Lung microvascular endothelial cell (primary cell): ENCODE measurements around the gene BORCS6. TPM values are rescaled to one million over a fixed set of nuclear protein-coding genes. Genes with fewer than 3 reads are reported as not detected.

Experiments
- DNase-seq, 2 donors: peaks; one replicate each; pipeline versions ENCODE4 v3.0.0 to v3.0.0-alpha.2; 2010; ENCODE audit warnings: low read depth in 2 of 2
- total RNA-seq: library from RNA; depleted of rRNA; stranded (reverse); fragments of >200 nt; gene quantifications from 2 replicates; pipeline ENCODE4 v1.2.1, GENCODE V29; 2014

BORCS6 gene
- total RNA-seq, 1 donor from 2014 or later = 8.9 TPM

DNA sequence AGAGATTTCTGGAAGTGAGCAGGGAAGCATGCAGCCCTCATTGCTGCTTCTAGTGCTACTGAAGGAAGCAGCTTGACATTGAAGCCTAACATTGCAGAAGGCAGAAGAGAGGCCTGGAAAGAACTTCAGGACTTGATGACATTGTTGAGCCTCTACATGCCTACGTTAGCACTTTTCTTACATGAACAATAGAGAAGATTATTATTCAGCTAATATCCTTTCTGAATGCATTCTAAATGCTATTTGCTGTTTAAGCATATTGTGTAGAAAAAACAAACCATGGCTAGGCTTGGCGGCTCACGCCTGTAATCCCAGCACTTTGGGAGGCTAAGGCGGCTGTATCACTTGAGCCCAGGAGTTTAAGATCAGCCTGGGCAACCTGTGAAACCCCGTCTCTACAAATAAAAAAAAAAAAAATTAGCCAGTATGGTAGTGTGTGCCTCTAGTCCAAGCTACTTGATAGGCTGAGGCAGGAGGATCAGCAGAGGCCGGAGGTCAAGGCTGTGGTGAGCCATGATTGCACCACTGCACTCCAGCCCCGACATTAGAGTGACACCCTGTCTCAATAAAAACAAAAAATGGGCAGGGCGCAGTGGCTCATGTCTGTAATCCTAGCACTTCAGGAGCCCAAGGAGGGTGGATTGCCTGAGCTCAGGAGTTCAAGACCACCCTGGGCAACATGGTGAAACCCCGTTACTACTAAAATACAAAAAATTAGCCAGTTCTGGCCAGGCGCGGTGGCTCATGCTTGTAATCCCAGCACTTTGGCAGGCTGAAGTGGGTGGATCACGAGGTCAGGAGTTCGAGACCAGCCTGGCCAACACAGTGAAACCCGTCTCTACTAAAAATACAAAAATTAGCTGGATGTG, 22.6 kb upstream of the BORCS6 start:
- no peak for DNase-seq

GRCh38 chr17:8210761-8211458, 20.9 kb upstream of the BORCS6 start:
- peak in 1 of 2 donors; percentile 18 for DNase-seq

- DNase-seq = peak; percentile 97 to 98
Measured at GRCh38 chr17:8209907-8210760, 20.2 kb upstream of the BORCS6 start, which contains the start of gene AURKB. Gene AURKB (minus strand): TSS chr17:8210575. CDS start chr17:8210224, 351 bp downstream.

DNA sequence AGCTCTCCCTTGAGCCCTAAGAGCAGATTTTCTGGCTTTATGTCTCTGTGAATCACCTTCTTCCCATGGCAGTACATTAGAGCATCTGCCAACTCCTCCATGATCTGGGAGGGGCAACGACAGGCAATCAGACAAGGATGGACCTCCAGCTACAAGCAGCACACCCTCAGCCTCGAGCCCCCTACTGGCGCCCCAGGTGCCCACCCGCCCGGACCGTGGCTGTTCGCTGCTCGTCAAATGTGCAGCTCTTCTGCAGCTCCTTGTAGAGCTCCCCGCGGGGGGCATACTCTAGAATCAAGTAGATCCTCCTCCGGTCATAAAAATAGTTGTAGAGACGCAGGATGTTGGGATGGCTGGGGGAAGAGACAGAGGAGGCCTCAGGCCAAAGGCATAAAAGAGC, 16.6 kb upstream of the BORCS6 start:
- no peak for DNase-seq

DNA sequence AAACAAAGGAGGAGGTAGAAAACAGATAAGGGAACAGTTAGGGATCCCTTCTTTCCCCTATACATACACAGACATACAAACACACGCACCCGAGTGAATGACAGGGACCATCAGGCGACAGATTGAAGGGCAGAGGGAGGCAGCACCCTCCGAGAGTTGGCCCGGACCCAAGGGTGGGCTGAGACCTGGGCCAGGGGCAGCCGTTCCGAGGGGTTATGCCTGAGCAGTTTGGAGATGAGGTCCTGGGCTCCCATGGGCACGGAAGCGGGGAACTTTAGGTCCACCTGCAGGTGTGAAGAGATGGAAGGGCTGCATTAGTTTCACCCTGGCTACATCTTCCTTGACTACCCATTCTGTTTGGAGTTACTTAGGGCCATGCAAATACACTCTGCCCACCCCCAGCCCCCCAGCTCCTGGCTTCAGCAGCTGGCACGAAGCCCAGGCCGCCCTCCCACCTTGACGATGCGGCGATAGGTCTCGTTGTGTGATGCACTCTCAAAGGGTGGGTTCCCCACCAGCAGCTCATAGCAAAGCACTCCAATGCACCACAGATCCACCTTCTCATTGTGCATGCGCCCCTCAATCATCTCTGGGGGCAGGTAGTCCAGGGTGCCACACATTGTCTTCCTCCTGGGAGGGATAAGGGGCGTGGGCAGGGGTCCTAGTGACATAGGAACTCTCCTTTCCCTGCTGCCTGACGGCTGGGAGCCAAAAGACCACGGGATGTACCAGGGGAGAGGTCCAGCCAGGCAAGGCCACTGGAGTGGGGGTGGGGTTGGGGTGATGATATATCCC, 15.0 kb upstream of the BORCS6 start:
- no peak for DNase-seq

DNA sequence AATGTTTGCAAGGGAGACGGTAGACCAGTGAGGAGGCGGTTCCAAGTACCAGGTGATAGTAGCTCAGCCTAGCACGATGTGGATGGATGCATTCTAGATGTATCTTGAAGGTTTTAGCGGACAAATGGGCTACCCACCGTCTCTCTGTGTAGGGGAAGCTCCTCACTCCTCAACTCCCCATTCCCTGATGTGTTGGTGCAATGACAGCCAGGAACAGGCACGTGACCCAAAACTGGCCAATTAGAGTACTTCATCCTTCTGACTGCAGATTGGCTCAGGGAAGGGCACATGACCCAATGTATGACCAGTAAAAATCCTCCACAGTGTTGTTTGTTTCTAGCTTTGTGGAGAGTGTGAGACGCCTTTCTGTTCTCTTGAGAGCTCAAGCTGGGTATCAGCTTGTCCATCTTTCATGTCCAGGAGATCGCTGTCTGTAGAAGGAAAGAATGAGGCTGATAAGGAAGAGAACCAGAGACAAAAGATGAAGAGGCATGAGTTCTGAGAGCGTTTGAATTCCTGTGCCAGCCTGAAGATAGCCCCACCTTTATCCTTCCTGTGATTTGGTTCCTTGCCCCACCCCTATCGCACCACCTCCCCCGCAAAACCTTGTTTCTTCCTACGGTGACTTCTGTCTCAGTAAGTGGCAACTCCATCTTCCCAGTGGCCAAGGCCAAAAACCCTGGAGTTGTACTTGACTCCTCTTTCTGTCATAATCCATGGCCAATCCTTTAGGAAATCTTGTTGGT, 2.3 kb upstream of the BORCS6 start:
- DNase-seq = peak; percentile 93 to 94

DNA sequence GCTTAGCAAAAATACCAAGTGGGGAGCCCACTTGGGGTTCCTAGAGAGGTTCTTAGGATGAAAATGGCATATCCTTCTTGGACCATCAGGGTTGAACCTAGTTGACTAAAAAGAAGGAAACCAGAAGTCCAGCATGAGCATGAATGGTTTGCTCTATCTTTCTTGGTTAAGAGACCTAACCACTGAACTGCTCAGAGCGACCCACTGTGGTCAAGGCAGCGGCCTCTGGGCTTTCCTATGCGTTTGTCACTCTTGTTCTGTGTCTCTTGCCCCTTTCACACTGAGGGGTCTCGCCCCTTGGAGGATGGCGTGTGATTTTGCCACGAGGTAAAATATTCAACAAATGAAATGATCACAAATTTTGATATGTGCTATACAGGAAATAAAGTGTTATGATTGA, 526 bp upstream of the BORCS6 start:
- DNase-seq = no peak

- DNase-seq = peak; percentile 42 to 45
Measured at GRCh38 chr17:8189041-8189710, 804 bp downstream of the BORCS6 start.

GRCh38 chr17:8188263-8188839, 1.6 kb downstream of the BORCS6 start:
- no peak for DNase-seq

- DNase-seq = peak; percentile 97 to 98
Measured at GRCh38 chr17:8187517-8188262, 2.3 kb downstream of the BORCS6 start.

DNA sequence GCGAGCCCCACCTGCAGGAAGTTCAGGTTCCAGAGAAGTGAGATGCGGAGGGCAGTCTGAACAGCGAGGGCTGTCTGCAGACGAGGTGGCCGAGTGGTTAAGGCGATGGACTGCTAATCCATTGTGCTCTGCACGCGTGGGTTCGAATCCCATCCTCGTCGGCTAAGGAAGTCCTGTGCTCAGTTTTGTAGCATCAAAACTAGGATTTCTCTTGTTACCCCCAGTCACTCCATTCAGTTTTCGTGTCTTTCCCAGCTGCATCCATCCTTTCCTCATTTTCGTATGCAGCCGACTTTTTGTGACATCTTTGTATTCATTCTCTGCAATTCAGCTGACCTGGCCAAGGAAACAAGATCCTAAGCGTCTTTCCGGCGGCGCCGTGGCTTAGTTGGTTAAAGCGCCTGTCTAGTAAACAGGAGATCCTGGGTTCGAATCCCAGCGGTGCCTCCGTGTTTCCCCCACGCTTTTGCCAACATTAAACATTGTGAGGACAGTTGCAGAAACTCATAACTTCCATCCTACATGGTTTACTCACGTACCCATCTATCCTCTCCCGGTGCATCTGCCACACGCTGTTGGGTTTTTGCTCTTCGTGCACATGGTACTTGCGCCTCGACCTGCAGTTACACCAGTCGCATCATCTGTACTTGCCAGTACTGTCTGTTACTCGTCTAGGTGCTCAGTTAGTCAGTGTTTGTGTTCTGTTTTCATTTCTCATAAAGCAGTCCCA, 3.0 kb downstream of the BORCS6 start:
- DNase-seq = peak; percentile 95 to 96

GRCh38 chr17:8186446-8186786, 3.6 kb downstream of the BORCS6 start:
- DNase-seq = no peak

DNA sequence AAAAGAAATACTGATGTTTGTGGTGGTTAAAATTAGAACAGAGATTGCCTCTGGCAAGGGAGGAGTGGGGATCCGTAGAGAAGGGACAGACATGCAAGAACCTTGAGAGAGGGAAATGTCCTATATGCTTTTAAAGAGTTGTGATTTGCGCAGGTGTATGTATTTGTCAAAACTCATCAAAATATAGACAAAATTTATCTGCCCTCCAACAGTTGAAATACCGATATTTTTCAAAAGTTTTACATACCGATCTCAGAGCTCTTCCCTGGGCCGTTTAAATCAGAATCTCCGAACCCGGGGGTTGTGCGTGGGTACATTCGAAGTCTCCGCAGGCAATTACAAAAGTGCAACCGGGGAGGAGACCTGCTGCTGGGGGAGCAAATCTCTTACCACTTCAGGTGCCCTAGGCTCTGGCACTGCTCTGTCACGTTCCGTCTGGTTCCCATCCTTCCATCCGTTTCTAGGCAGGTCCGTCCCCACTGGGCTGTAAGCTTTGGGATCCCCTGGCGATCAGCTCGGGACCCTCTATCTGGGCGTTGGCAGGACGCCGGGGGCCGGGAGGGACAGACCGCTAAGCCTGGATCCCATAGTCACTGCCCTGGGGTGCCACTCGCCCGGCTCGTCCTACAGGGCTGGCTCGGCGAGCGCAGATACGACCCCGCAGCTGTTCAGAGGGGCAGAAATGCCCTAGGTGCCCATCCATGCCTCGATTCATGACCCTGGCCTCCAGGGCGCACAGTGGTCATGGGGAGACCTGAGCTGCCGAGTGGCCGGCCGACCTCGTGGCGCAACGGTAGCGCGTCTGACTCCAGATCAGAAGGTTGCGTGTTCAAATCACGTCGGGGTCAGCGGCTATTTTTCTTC, 4.2 kb downstream of the BORCS6 start:
- DNase-seq = peak; percentile 80 to 86

GRCh38 chr17:8176998-8177731, 12.8 kb downstream of the BORCS6 start:
- DNase-seq = no peak

- peak; percentile 71 to 81 for DNase-seq
Measured at GRCh38 chr17:8176197-8176940, 13.6 kb downstream of the BORCS6 start, which contains the start of gene TMEM107. Gene TMEM107 (minus strand): TSS chr17:8176380. CDS start chr17:8176286, 94 bp downstream.
